GM19193 (cell line): ENCODE measurements around the gene GJB1.

ENCODE experiments used
- POLR2A ChIP-seq: IDR thresholded peaks from 4 replicates; pipeline ENCODE4 v1.6.1; 2011; ENCODE audit not compliant: insufficient read depth, insufficient read length; ENCODE audit errors: extremely low read depth

Gene GJB1

GRCh38 chrX:71222929-71223328 is at the start of gene GJB1:
Gene GJB1 (plus strand): TSS chrX:71223224. CDS start chrX:71223708, 484 bp downstream.
- no peak for TF ChIP-seq POLR2A

GRCh38 chrX:71173440-71173839 is 49.6 kb upstream of the GJB1 start:
- TF ChIP-seq POLR2A: no peak

DNA sequence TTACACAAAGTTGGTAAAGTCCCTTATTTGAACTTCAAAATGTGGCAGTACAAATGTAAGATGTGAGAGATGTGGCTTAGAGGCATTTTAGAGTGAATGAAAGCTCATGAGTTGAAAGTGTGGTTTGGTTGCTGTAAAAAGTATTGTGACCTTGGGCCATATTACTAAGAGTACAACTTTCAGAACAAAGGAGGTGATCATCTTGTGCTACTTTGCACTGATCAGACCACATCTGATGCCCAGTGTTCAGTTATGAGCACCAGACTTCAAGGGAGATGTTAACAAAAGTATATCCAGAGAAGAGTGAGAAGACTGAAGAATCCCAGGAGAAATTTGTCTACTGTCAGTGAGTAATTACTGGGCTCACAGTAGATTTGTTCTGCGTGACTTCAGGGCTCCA is 48.2 kb upstream of the GJB1 start:
- TF ChIP-seq POLR2A: no peak

DNA sequence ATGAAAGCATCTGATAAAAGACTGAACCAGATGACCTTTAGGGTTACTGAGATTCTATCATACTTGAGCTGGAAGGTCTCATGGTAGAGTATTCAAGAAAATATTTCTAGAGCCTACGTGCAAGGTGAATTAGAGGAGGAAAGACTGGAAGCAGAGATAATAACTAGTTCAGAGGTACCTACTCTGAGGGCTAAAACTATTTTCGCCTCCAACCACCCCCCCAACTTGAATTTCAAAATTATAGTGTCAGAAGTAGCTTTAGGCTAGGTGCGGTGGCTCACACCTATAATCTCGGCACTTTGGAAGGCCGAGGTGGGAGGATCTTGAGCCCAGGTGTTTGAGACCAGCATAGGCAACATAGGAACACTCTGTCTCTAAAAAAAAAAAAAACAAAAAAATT is 47.5 kb upstream of the GJB1 start:
- TF ChIP-seq POLR2A: no peak

DNA sequence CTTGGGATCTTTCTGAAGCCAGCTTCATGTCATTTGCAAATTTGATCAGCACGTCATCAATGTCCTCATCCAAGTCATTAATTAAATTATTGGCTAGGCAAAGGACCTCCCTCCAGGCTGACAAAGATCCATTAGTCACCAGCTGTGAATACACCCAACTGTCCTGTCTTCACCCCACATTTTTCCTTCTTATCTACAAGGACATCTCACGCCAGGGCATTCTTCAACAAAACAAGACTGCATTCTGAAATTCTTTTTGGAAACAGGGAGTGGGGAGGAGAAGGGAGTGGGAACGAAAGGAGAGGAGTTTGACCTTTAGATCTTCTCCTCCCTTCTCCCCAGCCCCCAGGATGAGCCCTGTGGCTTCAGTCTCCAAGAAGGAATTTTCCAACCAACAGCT is 45.7 kb upstream of the GJB1 start:
- TF ChIP-seq POLR2A: no peak

GRCh38 chrX:71178908-71179307 is 44.1 kb upstream of the GJB1 start:
- TF ChIP-seq POLR2A: no peak

DNA sequence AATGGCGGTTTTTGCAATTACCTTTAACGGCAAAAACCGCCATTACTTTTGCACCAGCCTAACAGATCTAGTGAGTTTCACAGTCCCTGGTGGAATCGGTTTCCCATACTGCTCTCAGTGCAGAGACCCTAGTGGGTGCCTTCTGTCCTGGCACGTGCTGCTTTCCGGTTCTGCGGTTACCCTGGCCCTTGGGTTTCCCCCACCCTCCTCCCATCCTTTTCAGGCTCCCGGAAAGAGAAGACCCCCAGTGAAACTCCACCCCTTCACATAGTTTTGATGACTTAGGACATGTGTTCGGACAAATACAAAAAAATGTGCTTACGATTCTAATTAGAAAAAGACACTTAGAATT is 41.5 kb upstream of the GJB1 start:
- no peak for TF ChIP-seq POLR2A

DNA sequence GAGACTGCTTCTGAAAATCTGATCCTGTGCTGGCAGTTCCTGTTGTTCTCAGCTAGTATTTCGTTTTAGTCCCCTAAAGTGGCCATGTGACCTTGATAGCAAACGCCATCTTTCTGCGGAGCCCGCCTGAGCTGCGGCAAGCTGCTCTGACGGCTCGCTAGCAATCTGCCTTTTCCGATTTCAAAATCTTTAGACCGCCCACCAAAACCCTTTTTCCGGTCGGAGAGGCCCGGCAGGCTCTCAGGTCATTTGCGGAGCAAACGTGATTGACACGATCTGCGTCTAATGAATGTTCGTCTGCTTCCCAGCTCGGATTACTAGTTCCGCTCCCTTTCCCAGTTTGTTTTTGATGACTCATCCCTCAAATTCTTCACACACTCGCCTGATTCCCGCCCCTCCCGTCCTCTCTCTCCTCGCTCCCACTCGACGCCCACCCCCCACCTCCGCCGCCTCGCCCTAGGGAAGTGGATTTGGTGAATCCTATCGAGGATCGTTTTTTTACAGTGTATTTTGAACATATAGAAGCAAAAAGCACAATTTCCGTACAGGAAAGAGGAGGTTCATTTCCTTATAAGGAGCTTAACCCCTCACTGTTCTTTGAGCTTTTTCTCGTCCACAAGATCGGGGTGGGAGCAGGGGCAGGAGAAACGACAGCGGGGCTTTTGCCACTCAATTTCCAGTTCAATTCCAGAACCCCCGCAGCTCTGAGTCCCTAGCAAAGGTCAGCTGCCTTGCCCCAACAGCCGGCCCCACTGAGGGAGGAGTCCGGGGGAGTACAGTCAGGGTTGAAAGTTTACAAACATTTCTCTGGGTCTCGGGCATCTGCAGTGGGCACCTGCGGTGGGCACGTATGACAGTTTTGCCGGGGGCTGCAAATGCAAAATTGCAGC is 40.9 kb upstream of the GJB1 start:
- peak; percentile 77 for TF ChIP-seq POLR2A

GRCh38 chrX:71182871-71183270 is 40.2 kb upstream of the GJB1 start:
- no peak for TF ChIP-seq POLR2A

DNA sequence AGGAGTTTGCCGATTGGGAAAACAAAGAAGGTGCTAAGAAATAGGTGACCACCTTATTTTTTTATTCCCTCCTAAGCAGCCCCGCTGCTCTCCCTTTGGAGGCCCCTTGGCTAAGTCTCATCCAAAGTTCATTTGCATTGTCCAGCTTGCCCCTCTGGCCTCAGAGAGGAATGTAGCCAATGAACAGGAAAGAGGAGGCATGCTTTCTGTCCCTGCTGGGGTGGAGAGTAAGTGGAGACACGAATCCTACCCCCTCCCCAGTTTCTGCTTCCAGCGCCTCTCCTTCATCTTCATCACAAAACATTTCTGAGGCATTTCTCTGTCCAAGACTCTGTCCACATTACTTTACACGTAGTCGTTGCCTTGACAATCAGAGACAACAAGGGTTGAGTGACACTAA is 39.7 kb upstream of the GJB1 start:
- no peak for TF ChIP-seq POLR2A

- TF ChIP-seq POLR2A: no peak
Measured at GRCh38 chrX:71184092-71184491, 38.9 kb upstream of the GJB1 start.

GRCh38 chrX:71184803-71185495 is 38.1 kb upstream of the GJB1 start:
- no peak for TF ChIP-seq POLR2A

DNA sequence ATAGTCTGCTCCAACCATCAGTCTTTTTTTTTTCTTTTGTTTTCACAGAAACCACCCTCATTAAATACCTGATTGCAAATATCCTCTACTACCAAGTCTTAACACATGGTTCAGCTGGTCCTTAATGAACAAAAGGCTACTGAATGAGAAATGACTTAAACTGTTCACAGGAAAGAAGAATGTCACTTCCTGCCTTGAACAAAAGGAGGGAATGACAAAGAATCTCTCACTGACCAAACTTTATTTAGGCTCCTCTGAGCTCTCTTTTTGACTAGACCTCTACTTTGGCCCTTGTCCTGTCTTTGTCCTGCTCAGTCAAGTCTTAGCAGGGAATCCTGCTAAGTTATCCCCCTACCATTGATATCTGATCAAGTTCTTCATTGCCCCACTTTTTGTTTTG is 31.8 kb upstream of the GJB1 start:
- no peak for TF ChIP-seq POLR2A

DNA sequence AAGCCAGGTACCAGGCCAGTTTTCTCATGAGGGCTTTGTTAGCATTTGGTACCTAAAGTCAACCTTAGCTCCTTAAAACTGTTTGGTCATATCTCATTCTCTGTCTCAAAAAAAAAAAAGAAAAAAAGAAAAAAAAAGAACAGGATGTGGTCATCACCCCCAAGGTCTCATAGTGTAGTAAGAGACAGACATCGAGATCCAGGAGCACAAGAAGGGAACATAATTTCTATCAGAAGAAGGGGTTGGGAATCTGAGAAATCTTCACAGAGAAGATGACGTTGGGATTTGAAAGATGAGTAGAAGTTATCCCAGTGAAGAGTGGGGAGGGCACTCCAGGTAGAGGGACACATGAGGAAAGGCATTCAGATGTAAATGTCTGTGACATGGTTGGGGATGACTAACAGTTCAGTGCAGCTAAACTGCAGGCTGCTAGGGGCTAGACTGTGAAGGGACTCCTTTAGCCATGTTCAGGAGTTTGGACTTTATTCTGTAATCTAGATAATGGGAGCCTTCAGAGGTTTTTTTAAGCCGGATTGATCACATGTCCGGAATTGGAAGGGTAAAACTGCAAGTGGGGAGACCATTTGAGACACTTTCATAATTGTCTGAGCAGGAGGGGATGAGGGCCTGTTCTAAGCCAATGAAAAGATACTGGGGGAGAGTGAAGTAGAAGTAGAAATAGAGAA is 26.9 kb upstream of the GJB1 start:
- no peak for TF ChIP-seq POLR2A

DNA sequence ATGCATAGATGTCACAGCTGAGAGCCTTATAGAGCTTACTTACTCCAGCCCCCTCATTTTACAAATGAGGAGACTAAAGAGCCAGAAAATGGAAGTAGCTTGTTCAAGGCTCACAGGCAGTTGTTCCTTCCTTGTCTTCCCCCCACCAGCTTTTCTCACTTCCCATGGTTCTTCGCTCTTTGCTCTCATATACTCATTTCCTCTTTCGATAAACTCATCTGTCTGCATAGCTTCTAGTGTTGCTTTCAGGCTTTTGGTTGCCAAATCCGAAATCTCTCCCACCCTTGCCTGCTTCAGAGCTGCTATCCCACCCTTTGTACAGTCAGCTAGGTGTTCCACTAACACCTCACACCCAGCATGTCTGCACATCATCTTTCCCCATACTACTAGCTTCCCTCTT is 25.0 kb upstream of the GJB1 start:
- no peak for TF ChIP-seq POLR2A
